Heart left ventricle (tissue), 13 donors: ENCODE data around the gene RAB6B.

ENCODE experiments used
- CTCF ChIP-seq, 12 donors: fragments of 200-600 bp; sonication (generic) in 4 of 12; IDR thresholded peaks; one replicate each; pipeline versions ENCODE4 v1.5.0 to v1.8.0; 2018 to 2022; ENCODE audit warnings: antibody characterized with exemption in 12 of 12, mild to moderate bottlenecking in 5 of 12
- POLR2A ChIP-seq, 2 donors: fragments of 450-650 bp; IDR thresholded peaks; one replicate each; pipeline ENCODE4 v1.6.1; 2017; ENCODE audit warnings: antibody characterized with exemption in 2 of 2, mild to moderate bottlenecking in 2 of 2, moderate library complexity in 2 of 2
- donor health status: ischemic (EF 13 %, LVEDD 7.1; RV severe dilation, severe dysfunction).
- donor health status: DM: no; HTN: yes; CAD: no.
- donor health status: DM: no; HTN: no; CAD: no.
- donor health status: ischemic (EF 25% LVEDD 6.9; RV normal size, moderate dysfunction).
- donor health status: ischemic (EF 25% LVEDD 5.7; RV mildly dilated, moderate dysfunction).
- donor health status: ischemic (EF 35%, LVEDD 5.7; RV mildly dilated, moderate dysfunction).
- donor health status: nonischemic (EF 11% LVEDD 7.7; RV severe dilation, severe dysfunction).
- donor health status: DM: yes; HTN: yes; CAD: no.
- donor health status: PGD.
- donor health status: ischemic (EF 29% LVEDD 5.4; RV normal size, mild dysfunction).
- donor health status: nonischemic (EF 23%, LVEDD 6.1; RV moderate dilation, normal function).

- TF ChIP-seq CTCF (IDR thresholded peaks at IDR 0.05), result no peak
- TF ChIP-seq POLR2A (IDR thresholded peaks at IDR 0.05), result no peak
Measured at GRCh38 chr3:133887074-133887802, 8.4 kb downstream of the RAB6B start.
